ENCODE results near the gene DTX4.

Gene DTX4

GRCh38 chr11:59224351-59224928 is 52.5 kb downstream of the DTX4 start:
- Histone ChIP-seq H3K9me3 (ENCODE audit: control insufficient read depth, insufficient read depth, low read depth, low read length) (no peaks in the 10 kb centered on the region), H3K4me3 (ENCODE audit: low read depth, low read length) (no peak overlapping the region), H3K27ac (ENCODE audit: extremely low read depth, low read depth, low read length) (no peak overlapping the region), H3K36me3 (ENCODE audit: control insufficient read depth in 2 of 2, insufficient read depth in 1 of 2, low read length in 2 of 2) (no peaks in the 10 kb centered on the region), H3K4me1 (ENCODE audit: control insufficient read depth, insufficient read depth, low read length) (no peaks in the 10 kb centered on the region)
- ChIA-PET CTCF (interaction anchor here (1.4 to 1.5 kb wide), 2 partner anchors 14 to 38 kb away, joined by 3 read pairs; no protein-coding TSS in a partner anchor), POLR2A (no interaction called here)
- TF ChIP-seq ZNF76 (tag by site-specific recombination; IDR thresholded peaks at IDR 0.05; ENCODE audit: borderline replicate concordance, low read depth) = no peak
- TF ChIP-seq ZNF600 (tag by site-specific recombination; IDR thresholded peaks at IDR 0.05) = no peak
- no peak for TF ChIP-seq HOXA7 (CRISPR knock-in tag; IDR thresholded peaks at IDR 0.05; ENCODE audit: borderline replicate concordance)
- TF ChIP-seq ZNF610 (tag by site-specific recombination; IDR thresholded peaks at IDR 0.05; ENCODE audit: borderline replicate concordance) = no peak
- no peak for TF ChIP-seq EGR2 (tag by site-specific recombination; IDR thresholded peaks at IDR 0.05; ENCODE audit: low read depth)
- no peak for TF ChIP-seq ZNF544 (tag by site-specific recombination; IDR thresholded peaks at IDR 0.05)
- TF ChIP-seq ZNF514 (tag by site-specific recombination; IDR thresholded peaks at IDR 0.05) = no peak
- TF ChIP-seq REPIN1 (tag by site-specific recombination; IDR thresholded peaks at IDR 0.05; ENCODE audit: low read depth) = no peak
- no peak for TF ChIP-seq ZSCAN16 (tag by site-specific recombination; IDR thresholded peaks at IDR 0.05)
- no peak for TF ChIP-seq ZBTB1 (tag by site-specific recombination; IDR thresholded peaks at IDR 0.05)
- TF ChIP-seq BCL11B (tag by site-specific recombination; IDR thresholded peaks at IDR 0.05; ENCODE audit: low read depth) = no peak
- no peak for TF ChIP-seq ZNF416 (tag by site-specific recombination; IDR thresholded peaks at IDR 0.05)
- no peak for TF ChIP-seq ZNF785 (tag by site-specific recombination; IDR thresholded peaks at IDR 0.05)

GRCh38 chr11:59225017-59225416 is 53.1 kb downstream of the DTX4 start:
- TF ChIP-seq ZNF596 (tag by site-specific recombination; IDR thresholded peaks at IDR 0.05) (no peak), SP3 (tag by site-specific recombination; IDR thresholded peaks at IDR 0.05) (no peak), BCL11A (tag by site-specific recombination; IDR thresholded peaks at IDR 0.05; ENCODE audit: low read depth) (no peak), ZNF48 (tag by site-specific recombination; IDR thresholded peaks at IDR 0.05) (no peak), ZNF350 (tag by site-specific recombination; IDR thresholded peaks at IDR 0.05) (no peak), ZNF558 (tag by site-specific recombination; IDR thresholded peaks at IDR 0.05) (no peak), ZNF114 (tag by site-specific recombination; IDR thresholded peaks at IDR 0.05) (no peak)
- H3K4me1 ChIP-seq (ENCODE audit: control insufficient read depth, insufficient read depth, low read length) = no peaks in the 10 kb centered on the region

GRCh38 chr11:59226396-59226795 is 54.5 kb downstream of the DTX4 start:
- Histone ChIP-seq H3K9me3 (ENCODE audit: control insufficient read depth, insufficient read depth, low read depth, low read length) (no peaks in the 10 kb centered on the region), H3K4me1 (ENCODE audit: control insufficient read depth, insufficient read depth, low read length) (no peaks in the 10 kb centered on the region), H3K27ac (ENCODE audit: extremely low read depth, low read depth, low read length) (no peak overlapping the region), H3K4me3 (ENCODE audit: low read depth, low read length) (no peak overlapping the region), H3K36me3 (ENCODE audit: control insufficient read depth in 2 of 2, insufficient read depth in 1 of 2, low read length in 2 of 2) (no peaks in the 10 kb centered on the region)
- POLR2A ChIA-PET = no interaction called here
- CTCF ChIA-PET = interaction anchor here (0.6 kb wide), 1 partner anchor 203 kb away, joined by 4 read pairs; no protein-coding TSS in a partner anchor
- TF ChIP-seq ZXDB (tag by site-specific recombination; IDR thresholded peaks at IDR 0.05) (no peak), ZNF600 (tag by site-specific recombination; IDR thresholded peaks at IDR 0.05) (no peak), ZNF692 (tag by site-specific recombination; IDR thresholded peaks at IDR 0.05) (no peak), ELK4 (IDR thresholded peaks at IDR 0.05; ENCODE audit: borderline replicate concordance, low read depth, low read length) (no peak), ZNF48 (tag by site-specific recombination; IDR thresholded peaks at IDR 0.05) (no peak), ZSCAN16 (tag by site-specific recombination; IDR thresholded peaks at IDR 0.05) (no peak), ZNF366 (tag by site-specific recombination; conservative IDR thresholded peaks at IDR 0.05) (no peak), HOXD13 (CRISPR knock-in tag; IDR thresholded peaks at IDR 0.05; ENCODE audit: borderline replicate concordance) (no peak), TSHZ1 (tag by site-specific recombination; IDR thresholded peaks at IDR 0.05; ENCODE audit: borderline replicate concordance) (no peak), REPIN1 (tag by site-specific recombination; IDR thresholded peaks at IDR 0.05; ENCODE audit: low read depth) (no peak), ZNF514 (tag by site-specific recombination; IDR thresholded peaks at IDR 0.05) (no peak), ZNF624 (tag by site-specific recombination; IDR thresholded peaks at IDR 0.05) (no peak)

More at GRCh38 chr11:59225017-59225416, 53.1 kb downstream of the DTX4 start:
- Histone ChIP-seq H3K27ac (ENCODE audit: extremely low read depth, low read depth, low read length) (no peak overlapping the region), H3K36me3 (ENCODE audit: control insufficient read depth in 2 of 2, insufficient read depth in 1 of 2, low read length in 2 of 2) (no peaks in the 10 kb centered on the region), H3K4me3 (ENCODE audit: low read depth, low read length) (no peak overlapping the region), H3K9me3 (ENCODE audit: control insufficient read depth, insufficient read depth, low read depth, low read length) (no peaks in the 10 kb centered on the region)
- POLR2A ChIA-PET = no interaction called here
- CTCF ChIA-PET = interaction anchor here (1.4 kb wide), 1 partner anchor 14 kb away, joined by 3 read pairs; no protein-coding TSS in a partner anchor

Data from HEK293 (cell line).